Measurements from ENCODE around the gene PRKCI. TPM values are rescaled to one million over a fixed set of nuclear protein-coding genes. Genes with fewer than 3 reads are reported as not detected.
"Not testable (repeated sequence)": the region's sequence is repeated elsewhere in the genome, so short reads cannot be mapped to it uniquely, and the experiment has no call there.

The PRKCI gene
- total RNA-seq: 10 to 100 TPM; 17.0 to 19.5 TPM

- ATAC-seq: peak; percentile 99
- H3K9me3 Mint-ChIP-seq (ENCODE audit: insufficient read depth): no peaks in the 10 kb centered on the region
- CTCF ChIA-PET: interaction anchor here (1.6 kb wide), 1 partner anchor 139 kb away, joined by 3 read pairs; no protein-coding TSS in a partner anchor
- no peaks in the 10 kb centered on the region for H3K36me3 Mint-ChIP-seq (ENCODE audit: low read depth)
- POLR2A ChIA-PET: interaction anchor here (0.8 to 1.1 kb wide), 3 partner anchors 11 to 135 kb away, joined by 3 read pairs; partner anchors contain the start of gene SKIL
- H3K4me1 Mint-ChIP-seq (ENCODE audit: low read depth): peaks cover 24% of the 10 kb centered on the region
- H3K4me3 Mint-ChIP-seq: peak within 1 kb of the TSS; percentile 79
- DNase-seq: peak; percentile 92
- H3K27me3 Mint-ChIP-seq (ENCODE audit: low read depth): no peaks in the 10 kb centered on the region
- peak within 1 kb of the TSS; percentile 93 for H3K27ac Mint-ChIP-seq
These were observed at the start of gene PRKCI for GRCh38 chr3:170221924-170222646. Gene PRKCI, plus strand, starts transcription at chr3:170222424. Its CDS starts 246 bp downstream, at chr3:170222670.

- Mint-ChIP-seq H3K4me3 (peak overlapping the region; percentile 41), H3K36me3 (ENCODE audit: low read depth) (peaks cover 39% of the 10 kb centered on the region), H3K9me3 (ENCODE audit: insufficient read depth) (no peaks in the 10 kb centered on the region), H3K4me1 (ENCODE audit: low read depth) (peaks cover 38% of the 10 kb centered on the region), H3K27me3 (ENCODE audit: low read depth) (no peaks in the 10 kb centered on the region), H3K27ac (peak overlapping the region; percentile 64)
- ChIA-PET CTCF (interaction anchor here (1.0 kb wide), 1 partner anchor 415 kb away, joined by 3 read pairs; no protein-coding TSS in a partner anchor), POLR2A (interaction anchor here (0.6 kb wide), 2 partner anchors 187 to 404 kb away, joined by 3 read pairs; no protein-coding TSS in a partner anchor)
- ATAC-seq: peak; percentile 59
- peak; percentile 83 for DNase-seq
These were observed 43.6 kb upstream of the PRKCI start for GRCh38 chr3:170178651-170179050.

GRCh38 chr3:170179432-170179831, 42.8 kb upstream of the PRKCI start:
- H3K4me3 Mint-ChIP-seq: peak overlapping the region; percentile 98
- ATAC-seq (no peak), DNase-seq (no peak)
- ChIA-PET CTCF (interaction anchor here (1.0 kb wide), 1 partner anchor 416 kb away, joined by 3 read pairs; no protein-coding TSS in a partner anchor), POLR2A (interaction anchor here (0.6 to 2.6 kb wide), 2 partner anchors 177 to 405 kb away, joined by 3 to 16 read pairs; partner anchors contain the start of gene SKIL)
- H3K4me1 Mint-ChIP-seq (ENCODE audit: low read depth): peaks cover 38% of the 10 kb centered on the region
- no peaks in the 10 kb centered on the region for H3K27me3 Mint-ChIP-seq (ENCODE audit: low read depth)
- no peaks in the 10 kb centered on the region for H3K9me3 Mint-ChIP-seq (ENCODE audit: insufficient read depth)
- H3K36me3 Mint-ChIP-seq (ENCODE audit: low read depth): peaks cover 33% of the 10 kb centered on the region
- H3K27ac Mint-ChIP-seq: peak overlapping the region; percentile 100

GRCh38 chr3:170180079-170180907, 41.9 kb upstream of the PRKCI start:
- Mint-ChIP-seq H3K4me1 (ENCODE audit: low read depth) (peaks cover 33% of the 10 kb centered on the region), H3K36me3 (ENCODE audit: low read depth) (peaks cover 27% of the 10 kb centered on the region), H3K9me3 (ENCODE audit: insufficient read depth) (no peaks in the 10 kb centered on the region), H3K27ac (peak overlapping the region; percentile 100), H3K4me3 (peak overlapping the region; percentile 98), H3K27me3 (ENCODE audit: low read depth) (no peaks in the 10 kb centered on the region)
- ChIA-PET CTCF (no interaction called here), POLR2A (interaction anchor here (0.7 to 2.6 kb wide), 12 partner anchors 8 to 408 kb away, joined by 3 to 16 read pairs (median 5); partner anchors contain the start of genes SEC62 and SKIL)
- peak; percentile 32 for ATAC-seq
- DNase-seq: no peak

GRCh38 chr3:170180908-170181885, 41.0 kb upstream of the PRKCI start, which contains the start of gene PHC3:
Gene PHC3, minus strand, starts transcription at chr3:170181733. Its CDS starts 18 bp downstream, at chr3:170181715.
- ChIA-PET POLR2A (interaction anchor here (0.6 to 2.6 kb wide), 12 partner anchors 9 to 728 kb away, joined by 3 to 16 read pairs (median 5); partner anchors contain the start of genes SEC62 and SKIL), CTCF (interaction anchor here (0.5 to 0.8 kb wide), 4 partner anchors 9 to 318 kb away, joined by 3 to 4 read pairs (median 3); no protein-coding TSS in a partner anchor)
- H3K27me3 Mint-ChIP-seq (ENCODE audit: low read depth): no peaks in the 10 kb centered on the region
- H3K9me3 Mint-ChIP-seq (ENCODE audit: insufficient read depth): no peaks in the 10 kb centered on the region
- DNase-seq (peak; percentile 94), ATAC-seq (peak; percentile 76)
- peak within 1 kb of the TSS; percentile 100 for H3K27ac Mint-ChIP-seq
- peak within 1 kb of the TSS; percentile 98 for H3K4me3 Mint-ChIP-seq
- peaks cover 24% of the 10 kb centered on the region for H3K36me3 Mint-ChIP-seq (ENCODE audit: low read depth)
- H3K4me1 Mint-ChIP-seq (ENCODE audit: low read depth): peaks cover 30% of the 10 kb centered on the region

GRCh38 chr3:170189398-170190256, 32.6 kb upstream of the PRKCI start:
- no peak overlapping the region for H3K27ac Mint-ChIP-seq
- H3K4me3 Mint-ChIP-seq: no peak overlapping the region
- DNase-seq (no peak), ATAC-seq (no peak)
- peaks cover 9% of the 10 kb centered on the region for H3K4me1 Mint-ChIP-seq (ENCODE audit: low read depth)
- peaks cover 5% of the 10 kb centered on the region for H3K27me3 Mint-ChIP-seq (ENCODE audit: low read depth)
- no peaks in the 10 kb centered on the region for H3K36me3 Mint-ChIP-seq (ENCODE audit: low read depth)
- CTCF ChIA-PET: interaction anchor here (0.6 to 1.5 kb wide), 6 partner anchors 8 to 1932 kb away, joined by 3 to 6 read pairs (median 3); partner anchors contain the start of gene PHC3
- no peaks in the 10 kb centered on the region for H3K9me3 Mint-ChIP-seq (ENCODE audit: insufficient read depth)
- POLR2A ChIA-PET: no interaction called here

- ATAC-seq; H3K4me1 Mint-ChIP-seq (ENCODE audit: low read depth); H3K9me3 Mint-ChIP-seq (ENCODE audit: insufficient read depth); POLR2A ChIA-PET; H3K36me3 Mint-ChIP-seq (ENCODE audit: low read depth); H3K27ac Mint-ChIP-seq; CTCF ChIA-PET; DNase-seq; H3K4me3 Mint-ChIP-seq: not testable (repeated sequence)
- H3K27me3 Mint-ChIP-seq (ENCODE audit: low read depth): peaks cover 22% of the 10 kb centered on the region
These were observed 26.5 kb upstream of the PRKCI start for GRCh38 chr3:170195759-170196158.

GRCh38 chr3:170196833-170197232, 25.4 kb upstream of the PRKCI start:
- ChIA-PET CTCF (no interaction called here), POLR2A (no interaction called here)
- Mint-ChIP-seq H3K9me3 (ENCODE audit: insufficient read depth) (no peaks in the 10 kb centered on the region), H3K4me3 (no peak overlapping the region), H3K4me1 (ENCODE audit: low read depth) (no peaks in the 10 kb centered on the region), H3K27ac (no peak overlapping the region), H3K36me3 (ENCODE audit: low read depth) (no peaks in the 10 kb centered on the region), H3K27me3 (ENCODE audit: low read depth) (peaks cover 22% of the 10 kb centered on the region)
- ATAC-seq (no peak), DNase-seq (no peak)

- POLR2A ChIA-PET: interaction anchor here (0.6 kb wide), 1 partner anchor 88 kb away, joined by 3 read pairs; no protein-coding TSS in a partner anchor
- Mint-ChIP-seq H3K27ac (no peak overlapping the region), H3K4me1 (ENCODE audit: low read depth) (no peaks in the 10 kb centered on the region), H3K27me3 (ENCODE audit: low read depth) (peaks cover 14% of the 10 kb centered on the region), H3K9me3 (ENCODE audit: insufficient read depth) (no peaks in the 10 kb centered on the region), H3K4me3 (no peak overlapping the region), H3K36me3 (ENCODE audit: low read depth) (no peaks in the 10 kb centered on the region)
- no peak for ATAC-seq
- CTCF ChIA-PET: no interaction called here
- no peak for DNase-seq
These were observed 21.2 kb upstream of the PRKCI start for GRCh38 chr3:170200987-170201386.

- ChIA-PET POLR2A (interaction anchor here (0.6 kb wide), 1 partner anchor 88 kb away, joined by 3 read pairs; no protein-coding TSS in a partner anchor), CTCF (no interaction called here)
- Mint-ChIP-seq H3K27ac (no peak overlapping the region), H3K4me1 (ENCODE audit: low read depth) (no peaks in the 10 kb centered on the region), H3K27me3 (ENCODE audit: low read depth) (peaks cover 15% of the 10 kb centered on the region), H3K4me3 (no peak overlapping the region), H3K36me3 (ENCODE audit: low read depth) (no peaks in the 10 kb centered on the region), H3K9me3 (ENCODE audit: insufficient read depth) (no peaks in the 10 kb centered on the region)
- ATAC-seq: no peak
- no peak for DNase-seq
These were observed 20.7 kb upstream of the PRKCI start for GRCh38 chr3:170201527-170201926.
